ENCODE measurements around the gene XYLB.

XYLB gene

DNA sequence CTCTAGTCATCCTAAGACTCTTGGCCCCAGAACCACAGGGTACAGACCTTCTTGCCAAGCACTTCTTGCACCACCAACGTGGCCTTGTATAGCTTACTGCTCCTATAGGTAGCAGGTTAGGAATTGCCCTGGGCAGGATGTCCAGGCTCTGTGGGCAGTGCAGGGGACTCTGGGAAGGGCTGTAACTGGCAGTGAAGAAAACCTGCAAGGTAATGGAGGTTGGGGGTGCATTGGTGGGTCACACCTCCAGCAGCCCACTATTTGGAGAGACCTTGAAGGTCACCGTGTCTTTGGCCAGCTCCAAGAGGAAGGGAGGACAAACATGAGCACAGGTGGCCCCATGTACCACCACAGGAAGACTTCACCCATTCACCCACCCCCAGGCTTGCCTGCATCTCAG, 21.3 kb upstream of the XYLB start:
- DNase-seq: no peak

DNA sequence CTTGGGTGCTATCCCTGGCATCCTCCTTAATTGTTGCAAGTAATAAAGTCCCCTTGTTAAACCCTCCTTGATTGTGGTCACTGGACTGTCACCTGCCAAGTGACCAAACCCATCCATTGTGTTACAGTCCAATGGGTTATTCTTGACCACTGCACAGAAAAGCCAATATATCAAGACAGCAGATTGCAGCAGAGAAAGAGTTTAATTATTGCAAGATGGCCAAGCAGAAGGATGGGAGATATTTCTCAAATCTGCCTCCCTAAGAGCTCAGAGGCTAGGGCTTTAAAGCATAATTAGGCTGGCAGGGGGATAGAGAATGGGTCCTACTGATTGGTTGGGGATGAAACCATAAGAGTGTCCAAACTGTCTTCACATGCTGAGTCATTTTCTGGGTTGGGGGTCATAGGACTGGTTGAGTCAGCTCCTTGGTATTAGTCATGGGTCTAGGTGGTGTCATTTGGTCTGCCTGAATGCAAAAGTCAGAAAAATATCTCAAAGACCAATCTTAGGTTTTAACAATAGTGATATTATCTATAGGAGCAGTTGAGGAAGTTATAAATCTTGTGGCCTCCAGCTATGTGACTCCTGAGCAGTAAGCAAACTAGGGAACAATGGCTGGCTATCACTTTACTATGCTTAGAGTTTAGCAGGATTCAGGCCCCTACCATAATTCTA, 19.1 kb upstream of the XYLB start:
- no peak for DNase-seq

DNA sequence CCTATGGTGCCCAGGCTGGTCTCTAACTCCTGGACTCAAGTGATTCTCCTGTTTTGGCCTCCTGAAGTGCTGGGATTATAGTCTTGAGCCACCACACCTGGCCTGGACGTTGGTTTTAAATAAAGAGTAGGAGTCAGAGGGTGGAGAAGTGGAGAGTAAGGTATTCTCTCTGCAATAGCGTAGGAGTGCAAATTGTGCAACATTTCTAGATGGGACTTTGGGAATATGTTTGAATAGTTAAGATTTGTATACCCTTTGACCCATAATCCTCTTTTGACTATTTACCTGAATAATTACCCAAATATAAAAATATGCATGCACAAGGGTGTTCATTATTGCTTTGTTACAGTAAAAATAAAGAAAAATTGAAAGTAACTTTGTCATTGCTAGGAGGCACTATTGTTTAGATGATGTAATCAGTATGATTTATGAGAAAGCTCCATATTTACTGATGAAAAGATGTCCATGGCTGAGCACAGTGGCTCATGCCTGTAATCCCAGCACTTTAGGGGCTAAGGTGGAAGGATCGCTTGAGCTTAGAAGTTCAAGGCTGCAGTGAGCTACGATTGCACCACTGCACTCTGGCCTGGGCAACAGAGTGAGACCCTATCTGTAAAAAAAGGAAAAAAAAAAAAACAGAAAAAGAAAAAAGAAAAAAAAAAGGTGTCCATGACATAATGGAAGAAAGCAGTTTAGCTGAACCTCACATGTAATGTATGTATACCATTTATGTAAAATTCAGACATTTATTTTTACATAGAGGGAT, 15.1 kb upstream of the XYLB start:
- DNase-seq: no peak

DNA sequence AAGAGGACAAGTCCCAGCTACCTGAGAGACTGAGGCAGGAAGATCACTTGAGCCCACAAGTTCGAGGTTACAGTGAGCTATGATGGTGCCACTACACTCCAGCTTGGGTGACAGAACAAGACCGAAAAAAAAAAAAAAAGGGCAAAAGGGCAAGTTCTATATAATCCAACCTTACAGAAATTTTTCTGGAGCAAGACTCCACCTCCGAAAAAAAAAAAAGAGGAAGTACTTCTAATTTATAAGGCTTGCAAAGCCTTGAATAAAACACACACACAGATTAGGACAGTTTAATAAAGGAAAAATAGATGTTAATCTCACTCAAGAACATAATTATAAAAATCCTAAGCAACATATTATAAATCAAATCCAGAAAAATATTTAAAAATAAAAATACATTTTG, 14.4 kb upstream of the XYLB start:
- DNase-seq: no peak

DNA sequence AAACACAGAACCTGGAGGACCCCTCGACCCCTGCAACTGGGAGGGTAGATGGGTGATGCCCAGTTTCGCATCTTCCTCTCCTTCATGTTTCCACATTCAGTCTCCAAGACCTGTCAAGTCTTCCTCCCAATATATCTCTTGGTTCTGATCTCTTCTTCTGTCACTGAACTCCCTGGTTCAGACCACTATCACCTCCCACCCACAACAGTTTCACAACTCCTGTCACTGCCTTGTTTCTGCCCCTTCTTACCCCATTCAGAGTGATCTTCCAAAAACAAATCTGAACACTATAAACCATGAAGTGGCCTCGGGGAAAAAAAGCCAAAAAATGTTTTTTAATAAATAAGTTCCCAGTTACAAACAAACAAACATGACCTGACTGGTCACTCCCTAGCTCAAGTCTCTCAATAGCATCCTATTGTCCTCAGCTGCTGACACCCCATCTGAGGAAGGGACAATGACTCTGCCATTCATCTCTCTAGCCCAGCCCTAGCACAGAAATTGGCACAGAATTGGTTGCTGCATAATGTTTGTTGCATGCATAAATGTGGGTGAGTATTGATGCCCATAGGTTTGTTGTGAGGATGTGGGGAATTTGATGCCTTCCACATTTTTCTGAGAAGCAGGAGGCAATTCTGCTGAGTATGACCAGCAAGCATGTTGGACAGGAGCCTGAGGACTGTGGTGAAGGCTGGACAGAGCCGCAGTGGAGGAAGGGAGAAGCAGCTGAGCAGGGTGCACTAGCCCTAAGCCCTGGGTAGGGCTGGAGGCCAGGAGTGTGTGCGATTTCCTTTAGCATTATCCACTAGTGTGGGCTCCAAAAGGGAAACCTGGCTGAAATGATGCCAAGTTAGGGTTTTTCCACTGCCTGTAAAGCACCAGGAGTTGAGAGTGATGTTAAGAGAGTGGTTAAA, 12.2 kb upstream of the XYLB start:
- no peak for DNase-seq

DNA sequence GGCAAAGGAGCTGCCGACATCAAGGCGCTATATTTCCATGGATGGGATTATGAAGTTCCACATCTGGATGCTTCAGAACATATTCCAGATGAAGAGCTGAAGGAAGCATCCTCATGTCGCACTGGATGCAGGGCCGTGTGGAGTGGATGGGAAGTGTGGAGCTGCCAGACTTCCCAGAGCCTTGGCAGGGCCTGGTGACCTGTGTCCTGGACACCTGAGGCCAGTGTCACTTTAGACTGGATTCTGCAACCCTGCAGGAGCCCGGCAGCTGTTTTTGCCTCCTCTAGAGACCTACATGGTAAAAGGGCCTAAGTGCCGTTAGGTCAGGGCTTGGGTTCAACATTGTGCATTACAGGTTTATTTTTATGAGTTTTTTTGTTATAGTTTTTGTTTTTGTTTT, 11.3 kb upstream of the XYLB start:
- DNase-seq: no peak

DNA sequence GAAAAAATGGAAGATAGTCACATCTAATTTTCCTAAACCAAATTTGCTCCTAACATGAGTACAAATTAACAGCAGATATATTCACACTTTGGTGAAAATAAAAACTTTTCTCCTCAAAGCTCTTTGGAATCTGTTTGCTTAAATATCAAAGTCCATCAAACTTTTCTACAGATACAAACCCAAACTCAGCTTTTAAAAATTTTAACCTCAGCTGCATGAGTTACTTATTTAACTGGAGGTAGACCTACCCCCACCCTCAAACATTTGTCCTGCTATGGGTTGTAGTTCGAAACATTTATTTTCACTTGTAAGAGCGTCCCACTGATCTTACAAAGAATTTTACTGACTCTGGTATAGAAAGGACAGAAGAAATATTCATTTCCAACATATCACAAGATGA, 8.9 kb upstream of the XYLB start:
- no peak for DNase-seq

DNA sequence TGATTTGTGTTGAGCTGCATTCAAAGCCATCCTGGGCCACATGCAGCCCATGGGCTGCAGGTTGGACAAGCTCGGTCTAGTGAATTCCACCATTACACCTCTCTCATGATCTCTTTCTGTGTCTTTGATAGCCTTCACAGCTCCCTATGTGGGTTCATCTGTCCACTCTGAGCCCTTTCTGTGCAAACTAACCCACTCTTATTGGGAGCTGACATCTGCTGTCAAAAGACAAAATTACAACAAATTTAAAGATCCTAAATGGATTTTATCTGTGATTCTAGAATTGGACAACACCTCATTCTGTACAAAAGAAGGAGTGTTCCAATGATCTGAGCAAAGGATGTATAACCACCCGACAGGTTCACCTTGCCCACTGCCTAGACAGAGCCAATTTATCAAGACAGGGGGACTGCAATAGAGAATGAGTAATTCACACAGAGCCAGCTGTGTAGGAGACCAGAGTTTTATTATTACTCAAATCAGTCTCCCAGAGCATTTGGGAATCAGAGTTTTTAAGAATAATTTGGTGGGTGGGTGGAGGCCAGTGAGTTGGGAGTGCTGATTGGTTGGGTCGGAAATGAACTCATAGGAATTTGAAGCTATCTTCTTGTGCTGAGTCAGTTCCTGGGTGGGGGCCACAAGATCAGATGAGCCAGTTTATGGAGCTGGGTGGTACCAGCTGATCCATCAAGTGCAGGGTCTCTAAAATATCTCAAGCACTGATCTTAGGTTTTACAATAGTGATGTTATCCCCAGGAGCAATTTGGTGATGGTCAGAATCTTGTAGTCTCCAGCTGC, 2.6 kb upstream of the XYLB start:
- DNase-seq: no peak

DNA sequence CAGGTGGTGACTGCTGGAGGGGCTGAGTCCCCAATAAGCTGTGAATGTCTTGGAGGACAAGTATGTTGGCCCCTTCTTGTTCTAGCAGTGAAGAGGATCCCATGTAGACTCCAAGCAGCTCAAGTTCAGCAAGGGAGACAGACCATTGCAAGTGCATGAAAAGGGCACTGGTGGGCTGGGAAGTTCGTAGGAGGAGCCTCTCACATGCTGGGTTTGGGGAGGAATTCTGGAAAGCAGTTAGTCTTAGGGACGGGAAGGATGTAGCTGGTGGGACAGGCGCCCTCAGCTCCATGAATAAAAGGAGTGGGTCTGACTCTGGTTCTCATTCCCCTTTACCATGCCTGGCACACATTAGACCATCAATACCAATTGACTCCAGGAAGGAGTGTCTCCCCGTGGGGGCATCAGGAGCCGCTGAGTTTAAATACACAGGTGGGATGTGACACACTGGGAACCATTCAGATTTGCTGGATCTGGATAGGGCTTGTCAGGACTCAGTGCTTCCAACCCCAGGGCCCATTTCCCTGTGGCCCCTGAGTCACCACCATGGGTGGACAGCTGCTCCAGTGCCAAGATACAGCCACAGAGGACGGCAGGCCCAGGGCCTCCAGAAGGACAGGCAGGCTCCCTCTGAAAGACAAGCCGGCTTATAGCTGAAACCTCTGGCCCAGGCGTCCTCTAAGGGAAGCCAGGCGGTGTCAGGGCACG, 552 bp upstream of the XYLB start:
- no peak for DNase-seq

DNA sequence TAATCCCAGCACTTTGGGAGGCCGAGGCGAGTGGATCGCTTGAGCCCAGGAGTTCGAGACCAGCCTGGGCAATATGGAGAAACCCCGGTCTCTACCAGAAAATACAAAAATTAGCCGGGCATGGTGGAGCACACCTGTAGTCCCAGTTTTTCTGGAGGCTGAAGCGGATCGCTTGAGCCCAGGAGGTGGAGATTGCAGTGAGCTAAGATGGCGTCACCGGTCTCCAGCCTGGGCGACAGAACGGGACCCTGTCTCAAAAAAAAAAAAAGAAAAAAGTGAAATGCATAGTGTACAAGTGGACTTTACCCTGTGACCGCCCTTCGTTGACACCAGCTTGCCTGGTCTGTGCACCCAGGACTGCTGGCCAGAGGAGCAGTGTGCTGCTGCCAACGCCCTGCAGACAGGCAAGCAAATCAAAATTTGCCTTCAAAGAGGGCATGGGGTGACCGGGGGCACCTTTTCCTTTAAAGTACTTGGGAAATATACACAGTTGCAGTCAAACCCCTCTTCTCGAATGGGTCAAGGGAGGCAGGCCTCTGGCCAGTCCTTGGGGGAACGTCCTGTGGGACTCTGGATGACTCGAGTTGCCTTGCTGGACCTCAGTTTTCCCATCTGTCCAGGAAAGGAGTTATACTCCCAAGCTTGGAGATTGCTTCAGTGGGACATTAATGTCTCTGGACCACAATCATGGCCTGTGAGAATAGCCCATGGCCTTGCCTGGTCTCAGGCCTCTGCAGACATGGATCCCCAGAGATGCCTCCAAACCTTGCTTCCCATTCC, 1.0 kb downstream of the XYLB start:
- no peak for DNase-seq

DNA sequence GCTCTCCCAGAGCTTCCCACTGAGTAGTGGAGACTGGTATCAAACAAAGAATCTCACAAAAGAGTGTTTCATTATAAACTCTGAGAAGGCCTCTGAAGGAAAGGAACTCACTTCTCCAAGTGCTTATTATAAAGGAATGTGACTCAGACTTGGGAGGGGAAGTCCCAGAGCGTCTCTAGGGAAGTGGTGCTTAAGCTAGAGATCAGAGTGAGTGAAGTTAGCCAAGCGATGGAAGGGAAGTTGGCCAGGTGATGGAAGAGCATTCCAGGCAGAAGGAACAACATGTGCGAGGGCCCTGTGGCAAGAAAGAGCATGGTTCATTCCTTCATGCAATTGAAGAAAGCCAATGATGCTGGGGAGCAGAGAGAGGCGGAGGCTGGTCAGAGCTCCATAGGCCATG, 2.3 kb downstream of the XYLB start:
- DNase-seq: no peak

DNA sequence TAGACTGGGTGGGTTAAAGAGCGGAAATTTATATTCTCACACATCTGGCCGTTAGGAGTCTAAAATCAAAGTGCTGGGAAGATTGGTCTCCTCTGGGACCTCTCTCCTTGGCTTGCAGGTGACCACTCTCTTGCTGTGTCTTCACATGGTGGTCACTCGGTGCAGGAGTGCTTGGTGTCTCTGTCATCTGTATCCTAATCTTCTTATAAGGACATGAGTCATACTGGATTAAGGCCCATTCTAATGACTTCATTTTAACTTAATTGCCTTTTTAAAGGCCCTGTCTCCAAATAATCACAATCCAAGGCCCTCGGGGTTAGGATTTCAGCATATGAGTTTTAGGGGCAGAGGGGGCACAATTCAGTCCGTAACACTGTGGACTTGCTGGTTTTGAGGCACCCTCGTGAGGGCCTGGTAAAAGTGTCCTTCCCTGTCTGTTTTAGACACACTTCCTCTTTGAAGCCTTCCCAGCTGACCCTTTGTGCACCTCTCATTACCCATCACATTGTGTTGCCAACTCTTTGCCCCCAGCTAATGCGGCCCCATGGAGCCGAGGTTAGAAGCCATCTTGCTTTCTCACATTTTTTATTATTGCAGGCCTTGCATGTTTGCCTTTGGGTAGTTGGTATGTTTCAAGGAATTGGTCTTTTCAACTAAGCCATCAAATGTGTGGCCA, 3.2 kb downstream of the XYLB start:
- no peak for DNase-seq

DNA sequence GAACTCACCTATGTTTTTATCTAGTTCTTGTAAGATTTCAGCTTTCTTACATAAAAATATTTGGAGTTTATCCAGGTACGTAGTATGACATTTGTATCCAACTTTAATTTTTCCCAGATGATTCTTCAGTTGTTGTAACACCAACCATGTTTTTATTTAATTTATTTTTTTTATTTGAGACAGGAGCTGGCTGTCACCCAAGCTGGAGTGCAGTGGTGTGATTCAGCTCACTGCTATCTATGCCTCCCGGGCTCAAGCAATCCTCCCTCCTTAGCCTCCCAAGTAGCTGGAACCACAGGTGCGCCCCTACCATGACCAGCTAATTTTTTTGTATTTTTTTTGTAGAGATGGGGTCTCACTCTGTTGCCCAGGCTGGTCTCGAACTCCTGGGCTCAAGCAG, 6.6 kb downstream of the XYLB start:
- DNase-seq: no peak

DNA sequence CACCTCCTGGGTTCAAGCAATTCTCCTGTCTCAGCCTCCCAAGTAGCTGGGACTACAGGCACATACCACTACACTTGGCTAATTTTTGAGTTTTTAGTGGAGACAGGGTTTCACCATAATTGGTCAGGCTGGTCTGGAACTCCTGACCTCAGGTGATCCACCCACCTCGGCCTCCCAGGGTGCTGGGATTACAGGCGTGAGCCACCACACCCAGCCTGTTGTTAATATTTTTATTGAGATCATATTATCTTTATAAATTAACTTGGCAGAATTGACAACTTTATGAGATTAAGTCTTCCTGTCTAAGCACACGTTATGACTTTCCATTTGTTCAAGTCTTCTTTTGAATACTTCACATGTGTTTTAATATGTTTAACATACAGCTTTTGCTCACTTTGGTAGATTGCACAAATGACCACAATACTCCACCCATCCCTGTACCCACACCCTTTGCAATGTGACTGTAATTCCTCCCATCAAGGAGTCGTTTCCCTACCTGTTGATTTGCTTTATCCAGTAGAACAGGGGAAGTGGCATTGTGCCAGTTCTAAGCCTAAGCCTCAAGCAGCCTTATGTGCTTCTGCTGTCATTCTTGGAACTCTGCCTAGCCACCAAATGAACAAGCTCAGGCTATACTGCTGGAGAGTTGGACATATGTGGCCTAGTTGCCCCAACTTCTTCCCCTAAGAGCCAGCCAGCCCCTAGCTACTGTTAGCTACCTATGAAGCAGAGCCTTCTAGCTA, 8.2 kb downstream of the XYLB start:
- no peak for DNase-seq

DNA sequence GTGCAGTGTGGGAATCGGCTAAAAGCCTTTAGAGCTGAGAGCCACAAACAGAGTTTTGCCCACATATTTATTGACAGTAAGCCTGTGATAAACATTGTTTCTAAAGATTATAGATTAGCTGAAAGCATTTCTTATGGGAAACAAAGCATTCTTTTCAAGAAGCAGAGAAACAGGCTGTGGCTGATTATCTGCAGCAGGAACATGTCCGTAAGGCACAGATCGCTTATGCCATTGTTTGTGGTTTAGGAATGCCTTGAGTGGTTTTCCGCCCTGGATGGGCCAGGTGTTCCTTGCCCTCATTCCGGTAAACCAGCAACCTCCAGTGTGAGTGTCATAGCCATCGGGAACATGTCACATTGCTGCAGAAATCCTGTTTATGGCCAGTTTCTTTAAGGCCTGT, 12.5 kb downstream of the XYLB start:
- DNase-seq: no peak

DNA sequence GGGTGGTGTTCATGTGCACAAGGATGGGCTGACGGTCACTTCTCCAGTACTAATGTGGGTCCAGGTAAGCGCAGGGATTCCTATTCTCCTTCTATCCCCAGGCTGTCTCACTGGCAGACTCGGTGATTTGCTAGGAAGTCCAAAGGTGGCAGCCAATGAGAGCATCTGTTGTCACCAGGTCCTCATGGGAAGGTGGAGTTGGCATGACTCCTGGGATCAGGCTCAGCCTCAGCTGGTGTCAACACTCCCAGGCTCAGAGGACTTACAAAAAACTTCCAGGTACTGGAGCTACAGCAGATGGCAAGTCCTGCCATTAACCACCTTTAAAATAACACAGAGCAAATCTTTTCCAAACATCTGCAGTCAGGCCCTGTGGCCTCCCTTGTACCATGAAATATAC, 13.8 kb downstream of the XYLB start:
- DNase-seq: no peak

DNA sequence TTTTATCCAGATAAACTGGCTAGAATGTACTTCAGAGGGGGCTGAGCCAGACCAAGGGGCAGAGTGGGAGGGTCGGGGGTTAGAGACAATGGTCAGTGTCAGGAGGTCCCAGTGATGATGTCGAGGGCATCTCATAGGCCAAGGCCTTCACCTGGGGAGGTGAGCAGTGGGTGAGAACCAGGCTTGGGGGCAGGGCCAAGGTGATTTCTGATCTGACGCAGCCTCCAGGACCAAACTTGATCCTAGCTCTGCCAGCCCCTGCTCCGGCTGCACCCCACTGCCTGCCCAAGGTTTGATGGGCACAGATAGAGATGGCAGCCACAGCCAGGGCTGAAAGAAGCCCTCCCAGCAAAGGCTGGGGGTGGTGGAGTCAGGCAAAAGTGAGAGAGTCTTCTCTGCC, 14.9 kb downstream of the XYLB start:
- DNase-seq: no peak

DNA sequence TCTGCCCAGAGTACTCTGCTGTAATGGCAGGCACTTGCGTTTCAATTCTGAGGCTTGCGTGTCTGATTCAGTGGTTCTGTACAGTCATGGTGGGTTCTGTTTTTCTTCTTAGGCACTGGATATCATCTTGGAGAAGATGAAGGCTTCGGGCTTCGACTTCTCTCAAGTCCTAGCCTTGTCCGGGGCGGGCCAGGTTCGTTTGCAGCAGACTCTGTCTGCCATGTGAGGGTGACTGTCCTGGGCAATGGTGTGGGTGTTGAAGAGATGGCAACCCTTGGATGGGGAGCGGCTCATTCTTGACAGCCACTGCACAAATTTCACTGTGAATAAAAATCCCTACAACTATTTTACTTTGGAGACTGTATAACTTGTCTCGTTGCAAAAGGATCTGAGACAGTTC, 16.2 kb downstream of the XYLB start:
- no peak for DNase-seq

DNA sequence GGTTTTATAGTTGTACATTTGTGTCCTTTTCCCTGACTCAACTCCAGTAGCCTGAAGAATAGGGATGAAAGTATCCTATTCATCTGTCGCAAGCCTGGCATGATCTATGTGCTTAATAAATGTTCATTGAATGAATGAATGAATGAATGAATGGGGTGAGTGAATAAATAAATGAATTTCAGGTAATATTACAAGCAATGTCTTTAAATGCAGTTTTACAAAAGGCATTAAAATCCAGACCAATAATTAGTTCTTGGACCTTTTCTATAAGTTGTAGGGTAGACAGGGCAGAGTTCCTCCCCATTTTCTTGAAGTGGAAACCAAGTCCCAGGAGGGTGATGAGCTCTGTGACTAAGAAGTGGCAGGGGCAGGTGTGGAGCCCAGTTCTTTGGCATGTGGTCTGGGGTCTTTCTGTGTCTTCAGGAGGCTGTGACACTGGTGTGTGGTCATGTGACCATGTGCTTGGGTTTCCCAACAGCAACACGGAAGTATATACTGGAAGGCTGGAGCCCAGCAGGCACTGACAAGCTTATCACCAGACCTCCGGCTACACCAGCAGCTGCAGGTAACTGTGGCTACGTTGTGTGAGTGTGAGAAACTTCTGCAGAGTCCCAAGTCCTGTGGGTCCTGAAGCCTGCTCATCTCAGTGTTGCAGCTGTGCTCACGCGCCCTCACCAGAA, 18.3 kb downstream of the XYLB start:
- no peak for DNase-seq

Data from NCI-H146 (cell line).